Activated effector memory CD4-positive, alpha-beta T cell treated with Interleukin-2 at 50 U/mL for 16 hours (primary cell): ENCODE results near the gene RPS8.
"Not testable (repeated sequence)": the region's sequence is repeated elsewhere in the genome, so short reads cannot be mapped to it uniquely, and the experiment has no call there.

Experiments
- DNase-seq: peaks from one replicate; pipeline ENCODE4 v3.0.0-alpha.2; 2020

RPS8 gene

DNA sequence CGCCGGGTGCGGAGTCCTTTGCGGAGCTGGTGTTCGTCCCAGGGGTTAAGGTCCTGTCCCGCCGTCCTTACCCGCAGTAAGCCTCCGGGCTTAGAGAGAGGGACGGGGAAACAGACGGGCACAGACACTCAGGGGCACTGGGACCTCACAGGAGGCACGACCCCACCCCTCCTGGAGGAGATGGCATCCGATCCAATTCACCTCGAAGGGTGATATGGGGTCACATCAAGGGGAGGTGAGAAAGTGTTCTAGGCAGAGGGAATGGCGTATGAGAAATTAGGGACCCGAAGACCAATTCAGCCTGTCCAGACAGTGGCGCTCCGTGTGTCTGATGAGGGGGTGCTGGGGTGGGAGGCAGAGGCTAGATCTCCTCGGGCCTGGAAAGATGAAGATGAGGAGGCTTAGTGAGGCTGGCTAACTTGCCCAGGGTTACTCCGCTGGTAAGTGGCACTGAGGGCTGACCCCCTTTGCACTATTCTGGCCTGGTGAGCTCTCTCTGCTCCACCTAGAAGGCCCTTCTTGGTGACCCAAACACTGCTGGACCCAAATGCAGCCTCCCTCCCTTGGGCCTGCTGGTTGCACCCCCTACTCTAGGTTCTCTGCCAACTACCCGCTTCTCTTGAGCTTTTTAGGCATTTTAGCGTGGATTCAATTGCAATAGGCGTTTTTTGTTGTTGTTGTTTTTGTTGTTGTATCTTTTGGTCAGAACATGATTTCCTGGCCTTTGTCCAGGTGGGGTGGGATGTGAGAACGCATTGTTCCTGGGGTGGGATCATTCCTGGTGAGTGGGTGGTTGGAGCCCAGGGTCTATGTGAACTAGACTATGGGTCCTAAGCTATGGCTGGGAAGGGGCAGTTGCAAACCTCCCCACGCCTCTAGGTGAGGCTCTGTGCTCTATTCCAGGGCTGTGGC, 45.2 kb downstream of the RPS8 start:
- no peak for DNase-seq

DNA sequence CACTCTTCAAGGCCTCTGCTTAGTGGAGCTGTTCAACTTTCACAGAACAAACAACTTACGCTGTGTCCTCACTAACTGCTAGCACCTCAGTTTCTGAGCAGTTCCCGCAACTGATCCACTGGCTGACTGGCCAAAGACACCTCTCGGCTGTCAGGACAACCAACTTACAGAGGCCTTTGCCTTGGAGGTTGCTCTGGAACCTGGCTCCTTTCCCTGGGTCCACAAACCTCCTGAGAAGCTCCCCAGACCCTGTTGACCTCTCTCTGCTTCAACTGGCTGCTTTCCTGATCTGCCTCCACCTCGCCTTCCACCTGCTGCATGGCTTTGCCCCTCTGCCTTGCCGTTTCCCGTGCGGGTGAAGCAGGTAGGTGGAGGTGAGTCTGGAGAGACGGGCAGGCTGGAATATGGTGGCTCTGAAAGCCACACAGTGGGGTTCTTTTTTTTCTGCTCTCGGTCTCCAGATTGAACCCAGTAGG, 45.9 kb downstream of the RPS8 start:
- no peak for DNase-seq

DNA sequence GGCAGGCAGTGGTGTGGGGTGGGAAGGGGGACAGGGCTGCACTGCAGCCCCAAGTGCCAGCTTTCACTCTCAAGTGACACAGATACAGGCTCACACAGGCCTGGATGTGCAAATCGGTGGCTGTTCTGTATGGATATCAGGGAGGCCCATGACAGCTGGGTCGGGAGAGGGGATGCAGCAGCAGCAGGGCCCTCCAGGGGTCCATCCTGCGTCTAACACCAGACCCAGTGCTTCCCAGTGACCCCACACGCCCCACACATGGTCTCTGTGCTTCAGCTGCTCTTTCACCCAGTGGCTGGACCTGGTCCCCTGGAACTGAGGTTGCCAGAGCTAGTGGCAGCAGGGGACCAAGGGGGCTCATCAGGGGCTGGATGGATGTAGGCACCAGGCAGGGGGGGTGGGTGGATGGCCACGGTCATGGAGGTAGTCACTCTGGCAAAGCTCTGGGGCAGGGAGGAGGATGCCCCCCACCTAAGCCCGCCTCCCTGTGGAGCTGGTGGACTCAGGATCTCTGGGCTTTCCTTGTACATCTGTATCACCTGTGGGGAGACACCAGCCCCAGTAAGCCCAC, 46.9 kb downstream of the RPS8 start:
- DNase-seq, result no peak

DNA sequence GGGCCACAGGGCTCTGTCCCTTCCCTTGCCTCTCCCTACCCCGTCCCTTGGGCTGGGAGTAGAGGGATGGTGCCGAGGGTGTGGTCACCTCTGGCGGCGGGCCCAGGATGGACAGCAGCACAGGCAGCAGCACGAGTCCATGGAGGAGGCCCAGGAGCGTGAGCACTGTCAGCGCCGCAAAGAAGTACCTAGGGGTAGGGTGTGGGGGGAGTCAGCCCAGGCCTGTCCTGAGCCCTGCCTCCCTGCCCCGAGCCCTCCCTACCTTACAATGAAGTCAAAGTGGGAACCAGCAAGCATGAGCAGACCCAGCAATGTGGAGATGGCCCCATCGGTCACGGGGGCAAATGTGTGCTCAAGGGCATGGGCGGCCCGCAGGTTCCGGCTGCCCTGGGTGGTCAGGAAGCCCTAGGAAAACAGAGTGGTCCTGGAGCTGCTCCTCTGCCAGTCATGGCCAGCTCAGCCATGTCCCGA, 47.7 kb downstream of the RPS8 start:
- no peak for DNase-seq

DNA sequence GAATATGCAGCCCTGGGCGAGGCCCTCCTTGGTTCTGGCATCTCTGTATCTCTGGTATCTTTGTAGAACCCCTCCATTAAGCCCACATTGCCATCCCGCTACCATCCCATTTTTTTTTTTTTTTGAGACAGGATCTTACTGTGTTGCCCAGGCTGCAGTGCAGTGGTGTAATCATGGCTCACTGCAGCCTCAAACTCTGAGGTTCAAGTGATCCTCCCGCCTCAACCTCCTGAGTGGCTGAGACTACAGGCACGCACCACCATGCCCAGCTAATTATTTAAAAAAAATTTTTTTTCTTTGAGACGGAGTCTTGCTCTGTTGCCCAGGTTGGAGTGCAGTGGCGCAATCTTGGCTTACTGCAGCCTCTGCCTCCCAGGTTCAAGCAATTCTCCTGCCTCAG, 49.1 kb downstream of the RPS8 start:
- DNase-seq, result not testable (repeated sequence)

DNA sequence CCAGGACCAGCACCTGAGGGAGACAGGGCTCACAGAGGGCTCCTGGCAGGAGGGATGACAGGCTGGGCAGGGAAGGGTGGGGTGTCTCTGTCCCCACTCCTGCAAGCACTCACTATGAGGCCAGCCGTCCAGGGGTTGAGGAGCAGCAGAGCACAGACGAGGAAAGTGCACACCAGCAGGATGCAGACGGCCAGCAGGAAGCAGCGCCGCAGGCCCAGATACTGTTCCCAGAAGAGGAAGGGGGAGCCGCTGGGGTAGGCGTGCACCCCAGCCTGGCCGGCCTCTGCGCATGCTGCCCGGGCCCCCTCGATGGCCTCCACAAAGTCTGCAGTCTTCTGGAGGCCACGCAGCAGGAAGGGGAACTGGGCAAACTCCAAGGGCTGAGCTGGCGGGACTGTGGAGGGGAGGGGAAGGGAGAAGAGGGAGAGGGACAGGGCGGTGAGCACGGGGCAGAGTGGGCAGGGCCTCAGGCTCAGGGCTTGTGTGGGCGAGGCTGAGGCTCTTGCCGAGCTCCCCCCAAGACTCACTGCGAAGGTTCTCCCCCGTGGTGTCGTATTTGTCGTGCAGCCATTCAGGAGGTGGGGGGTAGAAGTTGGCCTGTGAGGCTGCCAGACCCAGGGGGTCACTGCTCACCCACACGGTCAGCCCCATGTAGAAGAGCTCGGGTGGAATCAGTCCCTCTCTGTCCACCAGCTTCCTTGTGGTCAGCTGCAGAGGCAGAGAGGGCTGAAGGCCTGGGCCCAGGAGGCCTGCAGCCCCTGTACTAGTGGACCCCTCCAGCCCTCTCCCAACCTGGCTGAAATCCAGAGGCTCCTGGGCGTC, 51.2 kb downstream of the RPS8 start:
- no peak for DNase-seq

DNA sequence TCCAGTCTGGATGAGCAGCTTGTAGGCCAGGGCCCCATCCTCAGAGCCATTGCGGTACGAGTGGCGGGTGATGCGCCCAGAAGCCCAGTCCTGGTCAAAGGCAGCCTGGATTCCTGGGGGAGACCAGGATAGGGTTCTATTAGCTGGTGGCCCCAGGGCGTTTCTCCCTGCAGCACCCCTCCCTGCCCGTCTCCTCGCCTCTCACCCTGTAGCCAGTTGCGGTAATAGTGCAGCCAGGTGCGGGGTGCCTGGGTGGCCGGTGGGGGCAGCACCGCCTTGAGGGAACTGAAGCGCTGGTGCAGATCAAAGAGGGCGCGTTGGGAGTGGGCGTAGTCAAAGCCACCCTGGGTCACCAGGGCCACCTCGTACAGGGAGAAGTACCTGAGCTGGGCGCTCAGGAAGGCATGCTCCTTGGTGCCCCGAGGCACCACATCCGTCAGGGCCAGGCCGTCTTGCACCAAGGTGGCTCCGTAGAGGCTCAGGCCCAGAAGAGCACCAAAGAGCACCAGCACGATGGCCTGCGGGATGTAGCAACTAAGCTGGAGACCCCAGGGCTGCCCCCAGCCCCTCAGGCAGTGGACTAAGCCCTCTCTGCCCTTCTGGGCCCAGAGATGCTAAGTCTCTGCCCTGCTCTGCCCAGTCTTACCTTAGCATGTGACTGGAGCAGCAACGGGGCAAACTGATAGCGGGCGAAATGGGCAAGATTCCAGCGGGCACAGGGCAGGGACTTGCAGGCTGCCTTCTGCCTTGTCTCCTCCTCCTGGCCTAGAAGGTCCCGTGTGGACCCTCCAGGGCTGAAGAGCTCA, 52.1 kb downstream of the RPS8 start:
- DNase-seq, result no peak

DNA sequence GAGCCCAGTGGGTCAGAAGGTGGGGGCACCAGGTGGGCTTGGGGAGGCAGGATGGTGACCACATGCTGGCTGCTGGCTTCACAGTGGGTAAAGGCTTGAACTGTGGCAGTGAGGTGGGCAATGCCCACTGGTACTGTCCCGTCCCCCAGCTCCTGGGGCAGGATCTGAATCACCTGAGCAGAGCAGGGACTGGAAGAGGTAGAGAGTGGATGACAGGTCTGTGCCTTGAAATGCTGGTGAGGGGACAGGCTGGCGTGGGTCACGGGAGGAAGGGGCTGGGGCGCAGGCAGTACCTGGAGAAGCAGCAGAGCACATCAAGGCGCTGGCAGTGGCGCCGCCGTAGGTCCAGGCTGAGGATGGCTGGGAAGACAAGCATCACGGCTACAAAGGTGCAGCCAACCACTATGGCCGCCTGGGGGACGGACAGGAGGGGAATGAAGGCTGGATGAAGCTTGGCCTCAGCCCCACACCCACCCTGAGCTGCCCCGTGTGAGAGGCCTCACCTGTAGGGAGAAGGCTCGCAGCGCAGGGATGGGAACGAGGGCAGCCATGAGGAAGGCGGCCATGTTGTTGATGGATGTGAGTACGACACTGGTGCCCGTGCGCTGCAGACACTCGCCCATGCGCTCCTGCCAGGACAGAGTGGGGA, 52.8 kb downstream of the RPS8 start:
- no peak for DNase-seq
